Hepatocyte (in vitro differentiated cells): Measurements from ENCODE around the gene PAQR3. TPM values are rescaled to one million over a fixed set of nuclear protein-coding genes. Genes with fewer than 3 reads are reported as not detected.

Experiments used
- DNase-seq: peaks from one replicate; pipeline ENCODE4 v3.0.0-alpha.2; 2016; ENCODE audit warnings: low spot score
- H2AFZ ChIP-seq: fragments of 200-600 bp; sonication (generic); 2 replicates; pipeline ENCODE4 v1.6.0; 2016; ENCODE audit warnings: antibody characterized with exemption, mild to moderate bottlenecking
- H3K27ac ChIP-seq: fragments of 200-600 bp; sonication (generic); 2 replicates; pipeline ENCODE4 v1.5.1; 2016; ENCODE audit warnings: mild to moderate bottlenecking
- H3K27me3 ChIP-seq: fragments of 200-600 bp; sonication (generic); 2 replicates; pipeline ENCODE4 v1.6.1; 2016
- H3K36me3 ChIP-seq: fragments of 200-600 bp; sonication (generic); replicated peaks from 2 replicates; pipeline ENCODE4 v1.5.1; 2016; ENCODE audit warnings: low read depth; ENCODE audit not compliant: insufficient read depth
- H3K4me1 ChIP-seq: fragments of 200-600 bp; sonication (generic); 2 replicates; pipeline ENCODE4 v1.5.1; 2016; ENCODE audit warnings: mild to moderate bottlenecking, moderate library complexity; ENCODE audit not compliant: insufficient read depth
- H3K4me2 ChIP-seq: fragments of 200-600 bp; sonication (generic); 2 replicates; pipeline ENCODE4 v1.6.0; 2016
- H3K4me3 ChIP-seq: fragments of 200-600 bp; sonication (generic); 2 replicates; pipeline ENCODE4 v1.5.1; 2016; ENCODE audit warnings: mild to moderate bottlenecking
- H3K79me2 ChIP-seq: fragments of 200-600 bp; sonication (generic); 2 replicates; pipeline ENCODE4 v1.6.0; 2017; ENCODE audit warnings: mild to moderate bottlenecking
- H3K9me2 ChIP-seq: fragments of 200-600 bp; sonication (generic); replicated peaks from 2 replicates; pipeline ENCODE4 v1.6.0; 2017; ENCODE audit warnings: mild to moderate bottlenecking; ENCODE audit not compliant: insufficient read depth
- H3K9me3 ChIP-seq: fragments of 200-600 bp; sonication (generic); 2 replicates; pipeline ENCODE4 v1.5.1; 2016; ENCODE audit warnings: low read depth, mild to moderate bottlenecking
- H4K20me1 ChIP-seq: fragments of 200-600 bp; sonication (generic); 2 replicates; pipeline ENCODE4 v1.6.0; 2016; ENCODE audit warnings: mild to moderate bottlenecking; ENCODE audit not compliant: insufficient read depth, poor library complexity, severe bottlenecking
- EZH2 ChIP-seq: fragments of 200-600 bp; sonication (generic); IDR thresholded peaks from 2 replicates; pipeline ENCODE4 v1.6.1; 2016; ENCODE audit warnings: antibody characterized with exemption, mild to moderate bottlenecking, borderline replicate concordance
- EZH2phosphoT487 ChIP-seq: fragments of 200-600 bp; sonication (generic); IDR thresholded peaks from one replicate; pipeline ENCODE4 v1.6.1; 2018; ENCODE audit warnings: antibody characterized with exemption, mild to moderate bottlenecking, low read depth, moderate library complexity; ENCODE audit not compliant: unreplicated experiment, severe bottlenecking
- WGBS: methylation state at CpG from one replicate; pipeline ENCODE4 v1.1.6; 2016; ENCODE audit warnings: low lambda C conversion rate; ENCODE audit errors: missing lambda C conversion rate; 5-methylcytosine and 5-hydroxymethylcytosine counted together
- polyA plus RNA-seq: library from polyadenylated mRNA; unstranded; fragments of >200 nt; fragmentation: Nextera tagmentation; extraction: Ambion mirVana; gene quantifications from 2 replicates; pipeline ENCODE4 v1.2.1, GENCODE V29; 2016
- total RNA-seq: library from RNA; depleted of rRNA; stranded (reverse); fragments of >200 nt; gene quantifications from 2 replicates; pipeline ENCODE4 v1.2.3, GENCODE V29; 2014
- TF ChIP-seq, protein P1 (sequence below): fragments of 200-600 bp; sonication (generic); IDR thresholded peaks from 2 replicates; pipeline ENCODE4 v1.5.1; 2016; ENCODE audit warnings: antibody characterized with exemption, mild to moderate bottlenecking; ENCODE audit not compliant: poor library complexity

PAQR3 gene
- total and polyA plus RNA-seq, 2 experiments from 2014 or later = 6.1 to 17.5 TPM

DNA sequence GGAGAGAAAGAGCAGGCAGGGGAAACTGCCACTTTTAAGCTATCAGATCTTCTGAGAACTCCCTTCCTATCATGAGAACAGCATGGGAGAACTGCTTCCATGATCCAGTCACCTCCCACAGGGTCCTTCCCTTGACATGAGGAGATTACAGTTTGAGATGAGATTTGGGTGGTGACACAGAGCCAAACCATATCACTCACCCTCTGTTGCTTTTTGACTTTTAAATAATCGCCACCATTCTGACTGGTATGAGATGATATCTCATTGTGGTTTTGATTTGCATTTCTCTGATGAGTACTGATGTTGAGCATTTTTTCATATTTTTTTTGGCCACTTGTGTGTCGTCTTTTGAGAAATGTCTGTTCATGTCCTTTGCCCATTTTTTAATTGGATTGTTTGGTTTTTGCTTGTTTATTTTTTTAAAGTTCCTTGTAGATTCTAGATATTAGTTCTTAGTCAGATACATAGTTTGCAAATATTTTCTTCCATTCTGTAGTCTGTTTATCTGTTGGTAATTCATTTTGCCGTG lies 6.5 kb upstream of the PAQR3 start:
- Histone ChIP-seq H3K9me3 (no peaks in the 10 kb centered on the region), H2AFZ (no peak overlapping the region), H4K20me1 (no peaks in the 10 kb centered on the region), H3K27ac (no peak overlapping the region), H3K4me1 (no peaks in the 10 kb centered on the region), H3K4me2 (no peak overlapping the region), H3K9me2 (no peaks in the 10 kb centered on the region), H3K4me3 (no peak overlapping the region), H3K27me3 (peaks cover 6% of the 10 kb centered on the region), H3K79me2 (no peaks in the 10 kb centered on the region), H3K36me3 (no peaks in the 10 kb centered on the region)
- no peak for DNase-seq
- no peak for TF ChIP-seq EZH2
- TF ChIP-seq EZH2phosphoT487 = no peak
- TF ChIP-seq, protein P1, sequence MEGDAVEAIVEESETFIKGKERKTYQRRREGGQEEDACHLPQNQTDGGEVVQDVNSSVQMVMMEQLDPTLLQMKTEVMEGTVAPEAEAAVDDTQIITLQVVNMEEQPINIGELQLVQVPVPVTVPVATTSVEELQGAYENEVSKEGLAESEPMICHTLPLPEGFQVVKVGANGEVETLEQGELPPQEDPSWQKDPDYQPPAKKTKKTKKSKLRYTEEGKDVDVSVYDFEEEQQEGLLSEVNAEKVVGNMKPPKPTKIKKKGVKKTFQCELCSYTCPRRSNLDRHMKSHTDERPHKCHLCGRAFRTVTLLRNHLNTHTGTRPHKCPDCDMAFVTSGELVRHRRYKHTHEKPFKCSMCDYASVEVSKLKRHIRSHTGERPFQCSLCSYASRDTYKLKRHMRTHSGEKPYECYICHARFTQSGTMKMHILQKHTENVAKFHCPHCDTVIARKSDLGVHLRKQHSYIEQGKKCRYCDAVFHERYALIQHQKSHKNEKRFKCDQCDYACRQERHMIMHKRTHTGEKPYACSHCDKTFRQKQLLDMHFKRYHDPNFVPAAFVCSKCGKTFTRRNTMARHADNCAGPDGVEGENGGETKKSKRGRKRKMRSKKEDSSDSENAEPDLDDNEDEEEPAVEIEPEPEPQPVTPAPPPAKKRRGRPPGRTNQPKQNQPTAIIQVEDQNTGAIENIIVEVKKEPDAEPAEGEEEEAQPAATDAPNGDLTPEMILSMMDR = no peak
- WGBS = 93% methylated on average over 3 of the region's 3 CpGs

DNA sequence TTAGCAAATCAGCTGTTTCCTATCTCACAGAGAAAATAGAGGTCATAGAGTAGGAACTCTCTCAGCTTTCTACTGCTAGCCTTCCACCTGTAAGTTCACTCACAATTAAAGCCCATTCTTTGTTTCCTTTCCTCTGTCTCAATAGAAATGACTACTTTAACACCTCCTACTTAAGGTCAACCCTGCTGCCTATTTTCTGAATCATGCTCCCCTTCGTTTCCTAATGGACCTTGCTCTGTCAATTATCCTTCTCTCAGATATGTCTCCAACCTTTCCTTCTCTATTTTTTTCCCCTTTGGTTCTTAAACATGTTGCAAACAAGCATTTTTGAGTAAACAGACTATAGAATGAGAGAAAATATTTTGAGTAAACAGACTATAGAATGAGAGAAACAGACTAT lies 5.1 kb upstream of the PAQR3 start:
- 44% methylated on average over 1 of the region's 1 CpG for WGBS
- no peaks in the 10 kb centered on the region for H3K9me2 ChIP-seq
- TF ChIP-seq EZH2phosphoT487 = no peak
- TF ChIP-seq, protein P1 = no peak
- TF ChIP-seq EZH2 = no peak
- no peaks in the 10 kb centered on the region for H3K36me3 ChIP-seq
- H3K79me2 ChIP-seq = no peaks in the 10 kb centered on the region
- H3K4me2 ChIP-seq = no peak overlapping the region
- no peak overlapping the region for H2AFZ ChIP-seq
- H3K4me1 ChIP-seq = no peaks in the 10 kb centered on the region
- no peaks in the 10 kb centered on the region for H4K20me1 ChIP-seq
- H3K4me3 ChIP-seq = no peak overlapping the region
- H3K9me3 ChIP-seq = no peaks in the 10 kb centered on the region
- no peak for DNase-seq
- no peak overlapping the region for H3K27ac ChIP-seq
- H3K27me3 ChIP-seq = peaks cover 6% of the 10 kb centered on the region

DNA sequence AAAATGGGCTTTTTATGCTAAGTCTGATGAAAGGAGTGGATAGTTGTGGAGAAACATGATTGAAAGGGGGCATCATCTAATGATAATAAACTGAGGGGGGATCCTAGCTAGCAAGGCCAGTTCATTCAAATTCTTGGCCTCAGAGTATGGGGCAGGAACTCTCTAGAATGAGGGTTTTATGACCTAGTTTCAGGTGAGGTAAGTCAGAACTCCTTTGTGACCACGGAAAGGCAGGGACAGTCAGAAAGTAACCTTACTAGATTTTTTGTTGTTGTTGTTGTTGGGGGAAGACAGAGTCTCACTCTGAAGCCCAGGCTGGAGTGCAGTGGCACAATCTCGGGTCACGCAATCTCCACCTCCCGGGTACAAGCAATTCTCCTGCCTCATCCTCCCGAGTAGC lies 1.5 kb upstream of the PAQR3 start:
- 94% methylated on average over 5 of the region's 5 CpGs for WGBS
- TF ChIP-seq EZH2 (no peak), EZH2phosphoT487 (no peak)
- TF ChIP-seq, protein P1 = no peak
- no peaks in the 10 kb centered on the region for H3K27me3 ChIP-seq

DNA sequence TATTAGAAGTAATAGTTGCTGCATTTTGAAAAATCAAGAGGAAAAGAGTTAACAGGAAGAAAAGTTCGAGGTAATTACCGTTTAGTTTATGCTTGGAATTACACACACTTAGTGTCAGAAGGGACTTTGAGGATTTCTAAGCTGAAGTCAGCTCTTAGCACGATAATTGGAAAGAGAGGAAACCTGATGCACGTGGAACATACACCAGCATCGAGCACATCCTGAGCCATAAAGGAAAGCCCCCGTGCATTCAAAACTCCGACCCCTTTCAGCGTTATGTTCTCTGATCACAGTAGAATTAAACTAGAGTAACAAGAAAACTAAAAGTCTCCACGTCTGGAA lies 400 bp upstream of the PAQR3 start:
- DNase-seq = no peak

More for the DNA sequence above, 1.5 kb upstream of the PAQR3 start:
- Histone ChIP-seq H2AFZ (no peak overlapping the region), H3K9me3 (no peaks in the 10 kb centered on the region), H3K9me2 (no peaks in the 10 kb centered on the region), H3K79me2 (no peaks in the 10 kb centered on the region), H3K4me1 (peaks cover 9% of the 10 kb centered on the region), H3K4me2 (no peak overlapping the region), H3K36me3 (no peaks in the 10 kb centered on the region), H3K27ac (no peak overlapping the region), H3K4me3 (no peak overlapping the region), H4K20me1 (no peaks in the 10 kb centered on the region)
- DNase-seq = no peak

More for the DNA sequence above, 400 bp upstream of the PAQR3 start:
- H3K27ac ChIP-seq = no peak overlapping the region
- H3K4me1 ChIP-seq = peaks cover 9% of the 10 kb centered on the region
- no peaks in the 10 kb centered on the region for H3K9me3 ChIP-seq
- TF ChIP-seq, protein P1 = no peak
- no peak for TF ChIP-seq EZH2
- TF ChIP-seq EZH2phosphoT487 = no peak
- H3K4me3 ChIP-seq = peak overlapping the region; percentile 22
- H4K20me1 ChIP-seq = no peaks in the 10 kb centered on the region
- 3% methylated on average over 9 of the region's 9 CpGs for WGBS
- H3K79me2 ChIP-seq = no peaks in the 10 kb centered on the region
- no peaks in the 10 kb centered on the region for H3K27me3 ChIP-seq
- H2AFZ ChIP-seq = peak overlapping the region; percentile 66
- no peaks in the 10 kb centered on the region for H3K9me2 ChIP-seq
- H3K36me3 ChIP-seq = no peaks in the 10 kb centered on the region
- H3K4me2 ChIP-seq = peak overlapping the region; percentile 75
